Stimulated activated CD8-positive, alpha-beta memory T cell treated with anti-CD3 and anti-CD28 coated beads, Interleukin-7, amount 100 ng/mL, for 4 hours (primary cell): ENCODE results near the gene HK3.

Experiments used
- DNase-seq, 2 donors: peaks; one replicate each; pipeline ENCODE4 v3.0.0-alpha.2; 2020; ENCODE audit warnings: low read depth in 2 of 2

HK3 gene

GRCh38 chr5:176899296-176899891 lies at the start of gene HK3:
Gene HK3 (minus strand): TSS chr5:176899346. CDS start chr5:176896159, 3,187 bp downstream.
- DNase-seq, result no peak

DNA sequence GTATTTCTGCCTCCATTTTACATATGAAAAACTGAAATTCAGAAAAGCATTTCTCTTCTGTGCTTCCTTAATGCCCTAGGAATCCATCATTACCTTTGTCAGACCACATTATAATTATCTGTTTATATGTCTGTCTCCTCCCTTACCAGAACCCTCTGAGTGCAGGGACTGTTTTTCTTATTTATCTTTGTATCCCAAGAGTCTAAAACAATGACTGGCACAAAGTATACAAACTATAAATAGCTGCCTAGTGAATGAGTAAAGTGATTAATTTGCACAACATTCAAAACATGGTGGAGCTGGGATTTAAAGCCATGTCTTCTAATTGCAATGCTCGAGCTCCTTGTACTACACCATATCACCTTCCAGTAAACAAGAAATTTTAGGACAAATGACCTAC lies 49.3 kb upstream of the HK3 start:
- DNase-seq, result no peak

DNA sequence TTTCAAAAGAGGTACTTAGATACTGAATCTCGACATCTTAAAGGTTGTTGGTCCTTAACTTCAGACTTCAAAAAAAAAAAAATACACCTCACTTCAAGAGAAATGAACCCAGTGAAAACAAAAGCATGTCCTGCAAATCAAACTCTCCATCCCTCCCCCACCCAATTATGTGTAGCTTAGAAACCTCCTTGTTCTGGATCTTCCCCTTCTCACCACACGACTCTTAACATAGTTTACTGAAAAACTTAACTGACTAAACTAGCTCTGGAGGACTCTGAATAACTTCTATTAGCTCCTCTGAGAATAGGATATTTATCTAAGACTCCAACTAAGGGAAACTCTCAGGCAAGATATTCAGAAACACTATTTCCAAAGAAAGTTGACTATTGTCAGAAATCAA lies 48.7 kb upstream of the HK3 start:
- no peak for DNase-seq

GRCh38 chr5:176944268-176944667 lies 45.1 kb upstream of the HK3 start:
- DNase-seq, result no peak

DNA sequence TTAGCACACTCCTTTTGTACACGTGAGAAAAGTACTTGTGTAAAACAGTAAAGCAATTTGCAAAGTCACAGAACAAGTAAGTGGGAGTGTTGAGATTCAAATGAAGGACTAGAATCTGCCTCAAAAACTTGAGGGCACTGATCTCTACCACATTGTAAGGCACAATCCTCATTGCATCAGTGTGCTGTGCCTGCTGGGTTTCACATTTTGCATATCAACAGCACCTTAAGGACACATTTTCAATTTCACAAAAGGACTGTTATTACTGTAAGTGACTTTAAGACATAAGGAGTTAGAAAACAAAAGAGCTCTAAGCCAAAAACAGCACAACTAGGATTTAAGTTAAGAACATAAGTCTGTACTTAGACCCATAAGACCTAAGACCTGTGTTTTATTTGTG lies 44.7 kb upstream of the HK3 start:
- no peak for DNase-seq

- DNase-seq, result no peak
Measured at GRCh38 chr5:176941951-176942350, 42.8 kb upstream of the HK3 start.

DNA sequence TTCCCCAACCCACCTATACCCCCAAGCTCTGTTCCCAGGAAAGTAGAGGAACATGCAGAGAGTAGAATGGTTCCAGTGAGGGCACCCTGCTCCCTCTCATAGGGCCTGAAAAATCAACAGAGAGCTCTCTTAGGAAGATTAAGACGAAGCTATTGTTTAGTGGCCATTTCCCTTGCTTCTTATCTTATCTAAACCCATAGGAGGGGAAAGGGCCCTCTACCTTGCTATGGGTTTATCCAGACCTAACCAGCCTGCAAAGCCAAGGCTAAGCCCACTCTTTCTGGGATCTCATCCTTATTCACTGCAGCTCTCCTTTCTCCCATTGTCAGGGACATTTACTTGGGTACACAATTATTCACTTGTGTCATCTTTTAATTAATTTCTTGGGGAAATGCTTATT lies 39.3 kb upstream of the HK3 start:
- DNase-seq, result no peak

DNA sequence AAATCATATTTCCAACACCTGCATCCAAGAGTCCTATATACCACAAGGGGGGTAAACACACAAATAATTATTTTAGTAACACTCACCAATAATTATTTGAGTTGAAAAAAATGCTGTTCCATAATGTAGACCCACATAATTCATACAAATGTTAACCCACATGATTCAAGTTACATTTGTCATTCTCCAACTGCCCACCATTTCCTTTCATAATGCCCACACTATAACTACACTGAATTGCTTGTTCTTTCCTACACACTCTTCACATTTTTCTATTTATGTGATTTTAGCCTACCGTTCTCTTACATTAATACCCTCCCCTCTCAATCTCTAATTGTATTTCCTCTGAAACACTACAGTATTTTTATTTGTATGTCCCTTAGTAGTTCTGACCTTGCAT lies 35.9 kb upstream of the HK3 start:
- no peak for DNase-seq

GRCh38 chr5:176934309-176934930 lies 35.3 kb upstream of the HK3 start:
- no peak for DNase-seq

DNA sequence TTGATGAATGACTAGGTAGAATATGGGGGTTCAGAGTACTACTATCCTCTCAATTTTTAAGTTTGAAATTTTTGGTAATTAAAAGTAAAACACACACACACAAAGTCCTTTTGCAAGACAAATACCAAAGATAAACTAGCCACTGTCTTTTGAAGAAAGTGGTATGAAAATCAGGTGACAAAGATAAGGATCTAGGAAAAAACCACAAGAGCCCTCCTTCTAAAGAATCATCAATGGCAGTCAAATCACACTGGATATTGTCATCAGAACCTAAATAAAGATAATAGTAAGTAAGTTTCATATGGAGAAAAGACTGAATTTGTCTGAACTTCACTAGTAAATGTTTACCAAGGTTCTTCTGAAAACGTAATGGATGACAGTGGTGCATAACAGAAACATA lies 30.5 kb upstream of the HK3 start:
- DNase-seq, result no peak

- no peak for DNase-seq
Measured at GRCh38 chr5:176927562-176927961, 28.4 kb upstream of the HK3 start.

- DNase-seq, result no peak
Measured at GRCh38 chr5:176922817-176923216, 23.7 kb upstream of the HK3 start.

DNA sequence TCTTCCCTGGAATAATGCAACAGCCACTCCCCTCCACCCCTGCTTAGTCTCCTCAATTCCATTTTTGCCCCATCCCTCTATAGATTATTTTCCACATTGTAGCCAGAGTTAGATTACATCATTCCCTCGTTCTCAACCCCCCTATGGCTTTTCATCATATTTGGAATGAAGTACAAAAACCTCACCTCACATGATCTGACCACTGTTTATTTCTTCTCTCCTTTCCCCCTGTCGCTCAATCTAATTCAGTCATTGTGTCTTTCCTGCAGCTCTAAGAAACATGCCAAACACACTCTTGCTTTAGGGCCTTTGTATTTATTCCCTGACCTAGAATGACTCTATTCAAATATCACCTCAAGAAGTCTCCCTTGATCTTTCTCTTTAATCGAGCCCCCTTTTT lies 22.6 kb upstream of the HK3 start:
- DNase-seq, result no peak

GRCh38 chr5:176918613-176919012 lies 19.5 kb upstream of the HK3 start:
- no peak for DNase-seq

DNA sequence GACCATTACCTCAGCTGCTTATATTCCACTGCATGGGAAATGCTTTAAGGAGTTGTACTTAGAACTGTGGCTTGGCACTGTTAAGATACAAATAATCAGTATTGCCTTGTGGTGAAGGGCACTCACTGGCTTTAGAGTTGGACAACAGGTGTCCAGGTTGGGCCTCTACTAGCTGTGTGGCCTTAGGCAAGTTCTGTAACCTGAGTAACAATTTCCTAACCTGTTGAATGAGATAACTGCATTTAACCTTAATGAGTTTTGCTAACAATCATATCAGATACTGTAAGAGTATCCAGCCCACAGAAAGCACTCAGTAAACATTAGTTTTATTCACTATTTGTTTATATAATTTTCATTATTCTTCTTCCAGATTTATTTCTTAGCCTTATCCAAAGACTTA lies 17.2 kb upstream of the HK3 start:
- no peak for DNase-seq

GRCh38 chr5:176915906-176916305 lies 16.8 kb upstream of the HK3 start:
- DNase-seq, result no peak

DNA sequence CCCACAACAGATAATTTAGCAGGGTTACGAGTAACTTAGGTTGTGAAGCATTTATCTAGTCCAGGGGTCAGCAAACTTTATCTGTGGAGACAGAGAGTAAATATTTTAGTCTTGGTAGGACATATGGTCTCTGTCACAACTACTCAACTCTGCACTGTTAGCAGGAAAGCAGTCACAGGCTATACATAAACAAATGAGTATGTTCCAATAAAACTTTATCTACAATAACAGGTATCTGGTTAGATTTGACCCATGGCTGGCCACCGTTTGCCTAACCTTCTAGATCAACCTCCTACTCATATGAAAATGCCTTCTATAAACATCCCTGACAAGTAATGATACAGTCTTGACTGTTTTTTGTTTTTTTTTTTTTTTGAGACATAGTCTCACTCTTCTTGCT lies 13.0 kb upstream of the HK3 start:
- DNase-seq, result no peak

DNA sequence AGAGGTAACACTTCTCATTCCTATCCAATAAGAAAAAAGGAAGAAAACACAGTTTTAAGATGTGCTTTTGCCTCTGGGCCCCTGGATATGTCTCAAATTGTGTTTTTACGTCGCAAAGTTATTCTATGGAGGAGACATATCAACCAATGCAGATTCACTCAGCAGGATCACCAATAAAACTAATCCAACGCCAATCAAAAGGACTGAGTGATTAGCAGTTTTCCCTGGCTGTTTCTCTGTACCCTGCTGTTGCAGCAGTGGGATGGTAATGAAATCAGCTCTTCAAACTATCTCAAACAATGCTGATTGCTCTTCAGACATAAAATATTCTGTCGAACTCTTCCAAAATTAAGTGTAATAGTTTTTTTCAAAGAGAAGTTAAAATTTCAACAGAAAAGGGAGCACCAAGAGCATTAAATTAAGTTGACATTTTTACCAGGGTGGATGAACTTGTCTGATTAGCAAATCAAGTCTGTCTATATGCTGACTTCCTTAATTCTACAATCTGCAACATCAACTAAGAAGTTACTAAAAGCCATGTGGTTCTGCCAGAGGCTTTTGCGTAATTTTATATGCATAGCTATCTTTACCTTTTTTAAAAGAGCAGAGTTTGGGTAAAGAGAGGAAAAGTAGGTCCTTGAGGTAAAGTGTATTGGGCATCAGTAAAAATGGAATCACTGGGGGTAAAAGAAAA lies 9.7 kb upstream of the HK3 start:
- no peak for DNase-seq

GRCh38 chr5:176906796-176907195 lies 7.7 kb upstream of the HK3 start:
- no peak for DNase-seq

GRCh38 chr5:176906126-176906525 lies 7.0 kb upstream of the HK3 start:
- DNase-seq, result no peak

GRCh38 chr5:176904276-176904675 lies 5.1 kb upstream of the HK3 start:
- no peak for DNase-seq

DNA sequence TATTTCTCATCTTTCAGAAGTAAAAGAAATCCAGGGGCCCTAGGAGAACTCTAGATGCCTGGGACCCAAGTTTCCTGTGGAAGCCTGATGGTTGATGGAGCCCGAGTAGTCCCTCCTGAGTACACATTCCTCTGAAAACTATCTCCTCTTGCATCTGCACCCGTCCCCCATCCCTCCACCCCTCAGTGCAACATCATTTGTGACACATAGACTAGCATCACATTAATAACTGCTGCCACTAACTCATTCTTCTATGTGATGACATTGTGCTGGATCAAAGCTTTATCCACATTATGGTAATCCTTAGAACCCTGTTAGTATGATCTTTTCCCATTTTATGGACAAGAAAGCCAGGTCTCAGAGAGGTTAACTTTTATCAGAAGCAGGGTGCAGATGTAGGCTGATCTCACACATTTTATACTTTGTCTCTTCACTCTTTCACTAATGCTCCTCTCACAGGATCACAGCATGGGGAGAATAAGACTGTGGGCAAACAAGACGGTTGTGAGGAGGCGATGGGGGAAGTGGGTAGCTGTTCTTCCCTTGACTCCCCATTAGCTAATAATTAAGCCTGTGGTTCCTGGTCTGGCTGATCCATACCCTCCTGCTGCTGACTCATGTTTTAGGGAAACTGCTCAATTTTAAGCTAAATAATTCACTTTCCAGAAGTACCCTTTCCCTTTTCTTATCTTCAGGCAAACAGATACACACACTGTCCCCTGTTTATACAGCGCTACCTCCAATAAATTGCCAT lies 3.9 kb upstream of the HK3 start:
- no peak for DNase-seq
